GM12878 (cell line): ENCODE measurements around the gene NFAT5. TPM values are rescaled to one million over a fixed set of nuclear protein-coding genes. Genes with fewer than 3 reads are reported as not detected.

Experiments used
- ATAC-seq: fragments of 200-7000 bp; cut with Tn5 transposase; 3 replicates; pipeline ENCODE4 v1.9.1; 2020; ENCODE audit warnings: mild to moderate bottlenecking, moderate library complexity
- BruUV-seq: library from RNA; stranded (reverse); fragments of 400-500 nt; replicated peaks from 2 replicates; lab custom pipeline; 2021; lab: Mats Ljungman, UMichigan
- CTCF ChIA-PET: fragments of 300-600 bp; sonication (Branson Sonifier 250); formaldehyde crosslinking; extraction: SDS; loops from one replicate; lab custom pipeline; 2021; ENCODE audit warnings: inconsistent platforms; lab: Yijun Ruan, JAX
- POLR2A ChIA-PET: fragments of 350-600 bp; formaldehyde crosslinking; extraction: SDS; loops from one replicate; lab custom pipeline; 2021; ENCODE audit warnings: inconsistent platforms; lab: Charles Lee
- RAD21 ChIA-PET: fragments of 300-600 bp; sonication (Branson Sonifier 250); formaldehyde crosslinking; loops from one replicate; lab custom pipeline; 2023; ENCODE audit warnings: antibody characterized with exemption; ENCODE audit not compliant: unreplicated experiment; lab: Charles Lee
- SMC1A ChIA-PET: fragments of 300-600 bp; sonication (Branson Sonifier 250); formaldehyde crosslinking; loops from one replicate; lab custom pipeline; 2023; ENCODE audit not compliant: unreplicated experiment, uncharacterized antibody; lab: Charles Lee
- DNase-seq: peaks from one replicate; pipeline ENCODE4 v3.0.0-alpha.2; 2011; ENCODE audit warnings: low read depth, low spot score
- FAIRE-seq: peaks from 3 replicates; lab custom pipeline; 2011; peaks lifted over from hg19 to GRCh38; lab: Jason Lieb, UNC
- H2AFZ ChIP-seq: 2 replicates; pipeline ENCODE4 v1.6.0; 2011; ENCODE audit warnings: low read depth, low read length, control low read depth; ENCODE audit not compliant: control insufficient read depth
- H3K27ac ChIP-seq: 2 replicates; pipeline ENCODE4 v1.5.1; 2011; ENCODE audit warnings: control low read depth; ENCODE audit not compliant: control insufficient read depth, insufficient read depth
- H3K27me3 ChIP-seq, 2 experiments: replicated peaks in 1 of 2; 2 replicates each; pipeline versions ENCODE4 v1.6.0 to v1.6.1; 2011; ENCODE audit warnings: low read length in 1 of 2; ENCODE audit not compliant: control insufficient read depth in 2 of 2, insufficient read depth in 2 of 2
- H3K36me3 ChIP-seq, 2 experiments: 2 replicates each; pipeline ENCODE4 v1.5.1; 2011; ENCODE audit warnings: low read length in 1 of 2; ENCODE audit not compliant: control insufficient read depth in 2 of 2, insufficient read depth in 2 of 2
- H3K4me1 ChIP-seq: 2 replicates; pipeline ENCODE4 v1.6.1; 2011; ENCODE audit warnings: mild to moderate bottlenecking, low read length, moderate library complexity, mixed read lengths; ENCODE audit not compliant: control insufficient read depth, insufficient read depth
- H3K4me2 ChIP-seq: 2 replicates; pipeline ENCODE4 v1.6.0; 2011; ENCODE audit warnings: control low read depth; ENCODE audit not compliant: control insufficient read depth, insufficient read depth
- H3K4me3 ChIP-seq: fragments of 200-600 bp; sonication (generic); 2 replicates; pipeline ENCODE4 v1.5.1; 2016
- H3K79me2 ChIP-seq: 2 replicates; pipeline ENCODE4 v1.6.0; 2011; ENCODE audit warnings: low read length; ENCODE audit not compliant: control insufficient read depth, insufficient read depth
- H3K9ac ChIP-seq: 2 replicates; pipeline ENCODE4 v1.8.0; 2011; ENCODE audit warnings: low read length, control low read depth, mixed read lengths; ENCODE audit not compliant: control insufficient read depth, insufficient read depth
- H3K9me3 ChIP-seq: replicated peaks from 3 replicates; pipeline ENCODE4 v1.5.1; 2011; ENCODE audit warnings: mild to moderate bottlenecking, low read length; ENCODE audit not compliant: control insufficient read depth, insufficient read depth
- H4K20me1 ChIP-seq: 2 replicates; pipeline ENCODE4 v1.6.0; 2011; ENCODE audit not compliant: control insufficient read depth, insufficient read depth
- CTCF ChIP-seq, 3 experiments: IDR thresholded peaks in 2 of 3; conservative IDR thresholded peaks in 1 of 3; 2 replicates each; pipeline ENCODE4 v1.5.1; 2011; ENCODE audit warnings: low read depth in 3 of 3, low read length in 3 of 3, mild to moderate bottlenecking in 3 of 3, control low read depth in 2 of 3, moderate library complexity in 2 of 3, inconsistent platforms in 1 of 3, mixed read lengths in 1 of 3; ENCODE audit not compliant: control insufficient read depth in 2 of 3, insufficient read depth in 1 of 3; ENCODE audit errors: extremely low read depth in 1 of 3
- POLR2AphosphoS5 ChIP-seq: IDR thresholded peaks from 2 replicates; pipeline ENCODE4 v1.6.1; 2011; ENCODE audit warnings: mild to moderate bottlenecking, low read length, inconsistent platforms
- WGBS: methylation state at CpG from one replicate; pipeline ENCODE4 v1.1.6; 2016; ENCODE audit warnings: low lambda C conversion rate; ENCODE audit not compliant: insufficient replicate concordance, insufficient coverage; ENCODE audit errors: missing lambda C conversion rate; 5-methylcytosine and 5-hydroxymethylcytosine counted together
- in situ Hi-C: fragments of 300-500 bp; cut with MboI; formaldehyde crosslinking; loops from 9 replicates; pipeline ENCODE4 v1.14.3; 2018; ENCODE audit warnings: mixed read lengths
- intact Hi-C: fragments of 100-400 bp; cut with micrococcal nuclease; formaldehyde crosslinking; loops from one replicate; pipeline ENCODE4 v1.14.2; 2022; ENCODE audit not compliant: unreplicated experiment
- polyA plus RNA-seq, 11 experiments: library from polyadenylated mRNA; depleted of rRNA in 4 of 11; unstranded in 6 of 11; stranded (reverse) in 5 of 11; fragments of >200 nt; fragmentation: Nextera tagmentation in 4 of 11; fragmentation: Illumina TruSeq in 1 of 11; extraction: Ambion mirVana in 4 of 11; extraction: Trizol in 1 of 11; gene quantifications; 1 replicate in 1 of 11; 2 replicates in 10 of 11; pipeline versions ENCODE4 v1.2.1 to v1.2.3, GENCODE V29; 2011 to 2016; ENCODE audit warnings: inconsistent platforms in 2 of 11, missing spikeins in 2 of 11, low read depth in 1 of 11
- total RNA-seq, 4 experiments: library from RNA; depleted of rRNA in 3 of 4; stranded (reverse); fragments of >200 nt in 3 of 4; fragmentation: Illumina TruSeq in 1 of 4; extraction: Trizol in 1 of 4; gene quantifications; 2 replicates each; pipeline versions ENCODE4 v1.2.1 to v1.2.3, GENCODE V29; 2013 to 2021
- TF ChIP-seq, protein P1 (sequence below): fragments of 150-350 bp; IDR thresholded peaks from 2 replicates; pipeline ENCODE4 v1.6.1; 2014; ENCODE audit warnings: mild to moderate bottlenecking, low read depth, low read length
- TF ChIP-seq, protein P2 (sequence below): fragments of 450-650 bp; IDR thresholded peaks from 2 replicates; pipeline ENCODE4 v1.6.1; 2014; ENCODE audit warnings: mild to moderate bottlenecking

The NFAT5 gene
- total and polyA plus RNA-seq, 10 of the 15 experiments (the other 5 are each of a cell fraction or from before 2014, with no cell fraction given) = 0.58 to 31.5 (median 12.7) TPM

DNA sequence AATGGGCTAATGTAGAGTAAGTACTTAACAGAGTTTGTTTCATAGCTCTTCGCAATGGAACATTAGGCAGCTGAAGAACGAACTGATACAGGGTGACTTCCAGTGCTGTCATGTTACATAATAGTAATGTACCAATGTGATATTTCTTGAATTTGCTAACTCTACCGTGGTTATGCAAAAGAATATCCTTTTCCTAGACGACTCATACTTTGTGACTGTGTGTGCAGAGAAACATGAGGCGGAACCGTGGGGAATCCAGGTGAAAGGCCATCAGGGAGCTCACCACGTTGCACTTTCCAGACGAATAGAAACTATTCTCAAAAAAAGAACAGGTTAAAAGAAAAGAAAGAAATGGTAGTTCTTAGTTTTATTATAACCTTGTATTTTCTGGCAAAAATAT, 175.8 kb downstream of the NFAT5 start:
- ChIA-PET RAD21 (interaction anchor here (1.1 to 1.3 kb wide), 2 partner anchors 13 to 15 kb away, joined by 4 to 5 read pairs; partner anchors contain the start of genes NOB1 and NQO1), POLR2A (interaction anchor here (0.6 kb wide), 1 partner anchor 8 kb away, joined by 3 read pairs; no protein-coding TSS in a partner anchor), CTCF (interaction anchor here (0.6 to 2.5 kb wide), 3 partner anchors 13 to 134 kb away, joined by 3 to 12 read pairs (median 5); partner anchors contain the start of genes NOB1 and NQO1), SMC1A (interaction anchor here (0.6 to 1.6 kb wide), 3 partner anchors 11 to 30 kb away, joined by 3 read pairs; no protein-coding TSS in a partner anchor)
- in situ Hi-C loops (no loop called here), intact Hi-C loops (no loop called here)
- Histone ChIP-seq H3K79me2 (no peaks in the 10 kb centered on the region), H3K36me3 (peaks cover 35 to 45% of the 10 kb centered on the region in 2 experiments), H3K9me3 (no peaks in the 10 kb centered on the region), H3K4me1 (no peaks in the 10 kb centered on the region), H4K20me1 (no peaks in the 10 kb centered on the region), H3K4me2 (no peak overlapping the region), H3K4me3 (no peak overlapping the region), H3K9ac (no peak overlapping the region), H3K27me3 (no peaks in the 10 kb centered on the region), H3K27ac (no peak overlapping the region), H2AFZ (no peak overlapping the region)
- TF ChIP-seq POLR2AphosphoS5 = no peak
- TF ChIP-seq, protein P1, sequence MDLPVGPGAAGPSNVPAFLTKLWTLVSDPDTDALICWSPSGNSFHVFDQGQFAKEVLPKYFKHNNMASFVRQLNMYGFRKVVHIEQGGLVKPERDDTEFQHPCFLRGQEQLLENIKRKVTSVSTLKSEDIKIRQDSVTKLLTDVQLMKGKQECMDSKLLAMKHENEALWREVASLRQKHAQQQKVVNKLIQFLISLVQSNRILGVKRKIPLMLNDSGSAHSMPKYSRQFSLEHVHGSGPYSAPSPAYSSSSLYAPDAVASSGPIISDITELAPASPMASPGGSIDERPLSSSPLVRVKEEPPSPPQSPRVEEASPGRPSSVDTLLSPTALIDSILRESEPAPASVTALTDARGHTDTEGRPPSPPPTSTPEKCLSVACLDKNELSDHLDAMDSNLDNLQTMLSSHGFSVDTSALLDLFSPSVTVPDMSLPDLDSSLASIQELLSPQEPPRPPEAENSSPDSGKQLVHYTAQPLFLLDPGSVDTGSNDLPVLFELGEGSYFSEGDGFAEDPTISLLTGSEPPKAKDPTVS = no peak
- TF ChIP-seq, protein P2, sequence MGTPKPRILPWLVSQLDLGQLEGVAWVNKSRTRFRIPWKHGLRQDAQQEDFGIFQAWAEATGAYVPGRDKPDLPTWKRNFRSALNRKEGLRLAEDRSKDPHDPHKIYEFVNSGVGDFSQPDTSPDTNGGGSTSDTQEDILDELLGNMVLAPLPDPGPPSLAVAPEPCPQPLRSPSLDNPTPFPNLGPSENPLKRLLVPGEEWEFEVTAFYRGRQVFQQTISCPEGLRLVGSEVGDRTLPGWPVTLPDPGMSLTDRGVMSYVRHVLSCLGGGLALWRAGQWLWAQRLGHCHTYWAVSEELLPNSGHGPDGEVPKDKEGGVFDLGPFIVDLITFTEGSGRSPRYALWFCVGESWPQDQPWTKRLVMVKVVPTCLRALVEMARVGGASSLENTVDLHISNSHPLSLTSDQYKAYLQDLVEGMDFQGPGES = no peak
- no peak for TF ChIP-seq CTCF (IDR thresholded peaks at IDR 0.05 in 2 of 3, conservative IDR thresholded peaks at IDR 0.05 in 1 of 3; ENCODE audit: control insufficient read depth in 2 of 3, extremely low read depth in 1 of 3, insufficient read depth in 1 of 3, low read depth in 3 of 3, low read length in 3 of 3)
- 64% methylated on average over 8 of the region's 8 CpGs for WGBS
- FAIRE-seq = no peak
- no peak for DNase-seq
- ATAC-seq = no peak
- BruUV-seq = no TSS peak
